LNCAP (cell line): ENCODE measurements around the gene RBKS.

Source experiments
- TF ChIP-seq, protein P1 (sequence below): fragments of 450-650 bp; IDR thresholded peaks from 2 replicates; pipeline ENCODE4 v1.5.1; 2017; ENCODE audit warnings: mild to moderate bottlenecking

Gene RBKS

DNA sequence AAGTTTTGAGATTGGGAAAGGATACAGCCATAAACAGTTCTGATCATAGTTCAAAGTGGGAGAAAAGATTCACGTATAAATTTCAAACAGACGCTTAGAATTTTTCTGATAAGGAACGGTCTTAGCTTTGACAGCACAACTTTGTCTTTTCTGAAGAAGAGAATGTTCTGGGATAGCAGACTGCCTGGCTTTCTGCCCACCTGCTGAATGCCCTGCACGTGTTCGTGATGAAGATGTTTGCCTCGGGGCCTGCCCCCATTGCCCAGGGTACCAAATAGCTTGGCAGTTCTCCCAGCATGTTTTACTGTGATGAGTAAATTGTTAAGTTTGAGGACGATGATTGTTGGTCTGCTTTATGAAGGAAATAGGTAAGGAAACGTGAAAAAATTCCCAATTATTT is 114.1 kb downstream of the RBKS start:
- TF ChIP-seq, protein P1, sequence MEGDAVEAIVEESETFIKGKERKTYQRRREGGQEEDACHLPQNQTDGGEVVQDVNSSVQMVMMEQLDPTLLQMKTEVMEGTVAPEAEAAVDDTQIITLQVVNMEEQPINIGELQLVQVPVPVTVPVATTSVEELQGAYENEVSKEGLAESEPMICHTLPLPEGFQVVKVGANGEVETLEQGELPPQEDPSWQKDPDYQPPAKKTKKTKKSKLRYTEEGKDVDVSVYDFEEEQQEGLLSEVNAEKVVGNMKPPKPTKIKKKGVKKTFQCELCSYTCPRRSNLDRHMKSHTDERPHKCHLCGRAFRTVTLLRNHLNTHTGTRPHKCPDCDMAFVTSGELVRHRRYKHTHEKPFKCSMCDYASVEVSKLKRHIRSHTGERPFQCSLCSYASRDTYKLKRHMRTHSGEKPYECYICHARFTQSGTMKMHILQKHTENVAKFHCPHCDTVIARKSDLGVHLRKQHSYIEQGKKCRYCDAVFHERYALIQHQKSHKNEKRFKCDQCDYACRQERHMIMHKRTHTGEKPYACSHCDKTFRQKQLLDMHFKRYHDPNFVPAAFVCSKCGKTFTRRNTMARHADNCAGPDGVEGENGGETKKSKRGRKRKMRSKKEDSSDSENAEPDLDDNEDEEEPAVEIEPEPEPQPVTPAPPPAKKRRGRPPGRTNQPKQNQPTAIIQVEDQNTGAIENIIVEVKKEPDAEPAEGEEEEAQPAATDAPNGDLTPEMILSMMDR = no peak

DNA sequence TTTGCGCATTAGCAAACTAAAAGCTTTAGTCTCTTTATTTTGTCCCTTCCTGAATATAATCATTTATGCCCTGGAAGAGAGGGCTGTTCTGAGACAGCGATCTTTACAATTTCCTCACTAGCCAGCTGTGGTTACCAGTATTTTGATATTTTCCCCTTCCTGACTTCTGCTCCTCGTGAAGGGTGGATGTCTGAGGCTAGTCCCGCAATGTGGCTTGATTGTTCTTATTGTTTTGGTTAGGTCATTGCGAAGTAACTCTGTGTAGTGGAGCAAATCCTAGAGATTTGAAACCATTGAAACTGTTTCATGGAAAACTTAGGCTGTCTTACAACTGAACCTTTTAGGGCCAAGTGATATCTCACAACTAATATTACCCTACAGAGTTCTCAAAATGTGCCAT is 116.2 kb downstream of the RBKS start:
- TF ChIP-seq, protein P1 = no peak

DNA sequence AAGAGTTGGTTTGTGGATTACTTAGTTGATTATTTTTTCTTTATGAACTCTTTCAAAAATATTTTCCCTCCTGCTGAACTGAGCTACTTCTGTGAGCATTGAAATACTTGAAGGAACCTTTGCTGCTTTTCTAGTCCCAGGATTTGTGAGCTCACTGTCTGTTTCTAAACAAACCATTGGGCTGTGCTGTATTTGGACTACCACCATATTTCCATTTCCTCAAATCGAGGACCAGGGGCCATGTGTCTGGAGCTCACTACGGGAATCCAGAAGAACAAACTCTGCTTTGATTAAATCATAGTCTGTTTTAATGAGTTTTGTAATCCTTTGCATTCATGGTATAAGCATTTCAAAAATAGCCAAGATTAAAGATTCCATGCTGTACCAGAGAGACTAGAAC is 117.4 kb downstream of the RBKS start:
- TF ChIP-seq, protein P1 = no peak

DNA sequence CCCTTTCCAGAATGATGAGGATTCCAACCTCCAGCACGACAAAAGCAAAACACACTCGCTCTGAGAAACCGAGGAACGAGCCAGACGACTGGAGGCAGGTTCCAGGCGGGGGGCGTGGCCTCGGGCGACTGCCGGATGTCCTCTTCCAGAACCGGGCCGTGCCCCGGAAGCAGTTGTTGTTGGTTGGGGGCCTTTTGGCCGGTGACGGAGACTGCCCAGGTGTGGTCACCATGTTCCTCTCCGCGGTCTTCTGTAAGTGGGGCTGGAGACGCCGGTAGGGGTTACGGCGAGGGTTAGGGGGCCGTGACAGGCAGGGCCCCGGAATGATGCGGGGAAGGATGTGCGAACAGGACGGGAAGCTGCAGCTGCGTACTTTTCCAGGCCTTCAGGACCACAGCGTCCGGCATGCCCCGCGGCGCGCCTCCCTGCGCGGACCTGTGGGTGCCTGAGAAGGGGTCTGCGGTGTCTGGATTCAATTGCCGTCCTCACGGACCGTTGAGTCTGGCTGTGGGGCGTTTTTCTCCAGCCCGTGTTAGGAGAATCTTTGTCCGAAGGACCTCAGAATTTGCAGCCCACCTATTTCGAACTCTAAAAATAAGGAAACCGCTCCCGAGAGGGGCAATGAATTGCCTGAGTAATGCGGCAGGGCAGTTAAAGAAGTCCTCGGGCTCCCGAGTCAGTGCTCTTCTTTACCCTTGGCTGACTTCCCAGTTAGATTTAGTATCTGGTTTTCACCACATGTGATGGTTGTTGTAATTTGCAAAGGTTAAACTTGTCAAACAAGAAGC is 118.4 kb downstream of the RBKS start, which contains the start of gene MRPL33:
TSS of gene MRPL33 (plus strand) at position 172 of the 788 bp plus-strand sequence. CDS start at position 231, 59 bp downstream.
- TF ChIP-seq, protein P1 = no peak

DNA sequence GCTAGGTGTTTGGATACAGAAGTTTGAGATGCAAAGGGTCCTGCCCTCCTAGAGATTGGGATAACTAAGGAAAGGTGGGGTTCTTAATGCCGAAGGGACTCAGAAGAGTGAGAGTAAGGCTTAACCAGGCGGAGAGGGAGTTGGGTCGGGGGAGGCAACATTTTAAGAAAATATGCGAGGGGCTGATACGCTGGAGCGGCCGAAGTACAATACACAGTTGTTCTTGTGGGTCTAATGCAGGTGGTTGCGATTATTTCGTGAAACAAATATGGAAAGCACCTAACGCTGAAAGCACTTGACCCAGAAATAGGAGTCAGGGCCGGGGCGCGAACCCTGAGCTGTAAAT is 119.0 kb downstream of the RBKS start:
- TF ChIP-seq, protein P1 = no peak

DNA sequence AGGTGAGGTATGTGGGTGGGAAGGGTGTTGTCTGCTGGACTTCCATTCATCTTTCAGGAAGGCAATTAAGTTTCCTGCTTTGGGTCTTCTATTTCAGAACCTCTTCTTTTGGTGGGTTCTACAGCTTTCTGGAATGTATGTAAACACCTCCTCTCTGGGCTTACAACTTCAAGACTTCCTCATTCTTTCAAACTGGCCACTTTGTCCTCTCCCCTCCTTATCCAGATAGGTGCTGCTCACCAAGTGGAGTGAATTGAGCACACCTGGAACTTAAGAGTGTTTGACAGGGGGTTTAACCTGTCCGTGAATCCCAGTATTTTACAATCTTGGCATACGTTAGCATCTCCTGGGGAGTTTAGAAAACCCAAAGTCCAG is 123.9 kb downstream of the RBKS start:
- TF ChIP-seq, protein P1 = no peak

DNA sequence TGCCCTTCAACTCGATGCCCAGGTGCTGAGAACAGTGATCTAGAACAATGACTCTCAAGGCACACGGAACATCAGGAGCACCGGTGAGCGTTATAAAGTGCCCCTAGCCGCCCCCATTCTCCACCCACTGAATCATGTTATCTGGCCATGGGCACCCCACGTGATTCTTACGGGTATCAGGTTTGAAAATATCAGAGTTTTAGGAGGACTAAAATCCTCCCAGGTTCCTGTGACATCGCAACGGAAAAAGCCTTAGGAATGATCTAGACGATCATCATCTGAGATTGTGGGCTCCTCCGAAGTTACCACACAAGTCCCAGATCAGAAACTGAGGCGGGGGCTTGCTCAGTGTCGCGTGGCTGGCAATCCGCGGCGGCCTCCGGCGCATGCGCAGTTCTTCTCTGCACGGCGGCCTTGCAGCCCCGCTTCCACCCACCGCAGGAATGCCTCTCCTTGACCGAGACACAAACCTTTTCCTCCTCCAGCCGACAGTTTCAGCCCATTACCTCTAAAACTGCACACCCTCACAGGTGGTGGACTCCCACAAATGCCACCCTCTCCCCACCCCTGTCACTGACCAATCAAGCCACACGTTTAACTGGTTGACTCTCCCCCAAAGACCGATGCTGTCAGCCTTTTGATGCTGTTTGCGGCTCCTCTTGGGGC is 124.4 kb downstream of the RBKS start:
- TF ChIP-seq, protein P1 = no peak
